Adrenal gland (tissue), 12 donors: ENCODE results near the gene DTD1. TPM values are rescaled to one million over a fixed set of nuclear protein-coding genes. Genes with fewer than 3 reads are reported as not detected.

Experiments used
- DNase-seq, 7 donors: peaks; one replicate each; pipeline ENCODE4 v3.0.0-alpha.2; 2019 to 2020
- H3K27ac ChIP-seq, 5 donors: fragments of 200-600 bp; sonication (generic) in 4 of 5; 1 replicate in 3 of 5; 2 replicates in 2 of 5; pipeline versions ENCODE4 v1.5.1 to v1.8.0; 2016 to 2020; ENCODE audit warnings: mild to moderate bottlenecking in 1 of 5
- H3K27me3 ChIP-seq: fragments of 200-600 bp; 2 replicates; pipeline ENCODE4 v1.8.0; 2021
- H3K36me3 ChIP-seq, 2 donors: fragments of 200-600 bp; replicated peaks in 1 of 2; 1 replicate in 1 of 2; 2 replicates in 1 of 2; pipeline versions ENCODE4 v1.5.1 to v1.8.0; 2018 to 2022
- H3K4me1 ChIP-seq, 2 donors: fragments of 200-600 bp; replicated peaks in 1 of 2; 1 replicate in 1 of 2; 2 replicates in 1 of 2; pipeline versions ENCODE4 v1.5.1 to v1.8.0; 2018 to 2021
- H3K4me3 ChIP-seq, 4 donors: fragments of 200-600 bp; sonication (generic) in 3 of 4; one replicate each; pipeline ENCODE4 v1.5.1; 2016 to 2018
- H3K9me3 ChIP-seq, 3 donors: fragments of 200-600 bp; sonication (generic) in 1 of 3; replicated peaks in 1 of 3; 1 replicate in 2 of 3; 2 replicates in 1 of 3; pipeline versions ENCODE4 v1.5.1 to v1.8.0; 2016 to 2021
- POLR2A ChIP-seq, 2 donors: fragments of 450-650 bp; IDR thresholded peaks; one replicate each; pipeline ENCODE4 v1.6.1; 2017; ENCODE audit warnings: antibody characterized with exemption in 2 of 2, mild to moderate bottlenecking in 2 of 2, moderate library complexity in 1 of 2
- WGBS, 4 donors: extraction: QIAGEN DNeasy Blood & Tissue Kit in 2 of 4; methylation state at CpG; one replicate each; pipeline versions ENCODE4 v1.1.5 to v1.1.7; 2013 to 2017; 5-methylcytosine and 5-hydroxymethylcytosine counted together
- intact Hi-C, 2 donors: fragments of 100-400 bp; cut with DNase I; formaldehyde crosslinking; loops; one replicate each; pipeline versions ENCODE4 v1.14.1 to v1.15.0; 2022 to 2023
- polyA plus RNA-seq, 3 donors: library from polyadenylated mRNA; stranded (reverse); fragments of 200-250 nt in 2 of 3; fragments of 350-450 nt in 1 of 3; fragmentation: Illumina TruSeq in 1 of 3; extraction: RNeasy Lipid Tissue Mini Kit (QIAGEN cat#74804) in 1 of 3; gene quantifications; one replicate each; pipeline ENCODE4 v1.2.3, GENCODE V29; 2013 to 2014
- total RNA-seq, 9 donors: library from RNA; depleted of rRNA in 4 of 9; stranded (reverse); fragments of >200 nt in 4 of 9; fragments of 120-200 nt in 1 of 9; fragmentation: NEBNext Ultra II Directional in 1 of 9; extraction: Animal tissue kit (Norgen Biotek cat#: 25700) in 1 of 9; gene quantifications; one replicate each; pipeline versions ENCODE4 v1.1.0 to v1.2.4, GENCODE V29; 2013 to 2023
- TF ChIP-seq, protein P1 (sequence below), 6 experiments: fragments of 450-650 bp in 4 of 6; fragments of 200-600 bp in 2 of 6; sonication (generic) in 1 of 6; IDR thresholded peaks; 1 replicate in 5 of 6; 2 replicates in 1 of 6; pipeline versions ENCODE4 v1.5.1 to v1.8.0; 2016 to 2021; ENCODE audit warnings: antibody characterized with exemption in 6 of 6, mild to moderate bottlenecking in 2 of 6, moderate library complexity in 1 of 6
- donor health status: healthy with polysubstance abuse.
- donor health status: Bipolar disorder and iron deficiency.
- donor health status: DM: yes; HTN: yes; CAD: no.
- donor health status: DM: no; HTN: no; CAD: no.
- donor health status: DM: no; HTN: no; CAD: no.
- donor health status: DM: yes; HTN: yes; CAD: no.

The DTD1 gene
- total and polyA plus RNA-seq, 12 donors = 9.5 to 38.9 (median 32.9) TPM

GRCh38 chr20:18662279-18663040 lies 74.6 kb downstream of the DTD1 start:
- Histone ChIP-seq H3K27me3 (no peaks in the 10 kb centered on the region), H3K27ac (no peak overlapping the region), H3K4me3 (no peak overlapping the region), H3K36me3 (no peaks in the 10 kb centered on the region), H3K4me1 (no peaks in the 10 kb centered on the region), H3K9me3 (no peaks in the 10 kb centered on the region)
- no peak for DNase-seq
- intact Hi-C loops = no loop called here
- WGBS, 4 donors = 84 to 94% (median 89%) methylated on average over 6 of the region's 6 CpGs
- TF ChIP-seq POLR2A (IDR thresholded peaks at IDR 0.05) = no peak
- TF ChIP-seq, protein P1, sequence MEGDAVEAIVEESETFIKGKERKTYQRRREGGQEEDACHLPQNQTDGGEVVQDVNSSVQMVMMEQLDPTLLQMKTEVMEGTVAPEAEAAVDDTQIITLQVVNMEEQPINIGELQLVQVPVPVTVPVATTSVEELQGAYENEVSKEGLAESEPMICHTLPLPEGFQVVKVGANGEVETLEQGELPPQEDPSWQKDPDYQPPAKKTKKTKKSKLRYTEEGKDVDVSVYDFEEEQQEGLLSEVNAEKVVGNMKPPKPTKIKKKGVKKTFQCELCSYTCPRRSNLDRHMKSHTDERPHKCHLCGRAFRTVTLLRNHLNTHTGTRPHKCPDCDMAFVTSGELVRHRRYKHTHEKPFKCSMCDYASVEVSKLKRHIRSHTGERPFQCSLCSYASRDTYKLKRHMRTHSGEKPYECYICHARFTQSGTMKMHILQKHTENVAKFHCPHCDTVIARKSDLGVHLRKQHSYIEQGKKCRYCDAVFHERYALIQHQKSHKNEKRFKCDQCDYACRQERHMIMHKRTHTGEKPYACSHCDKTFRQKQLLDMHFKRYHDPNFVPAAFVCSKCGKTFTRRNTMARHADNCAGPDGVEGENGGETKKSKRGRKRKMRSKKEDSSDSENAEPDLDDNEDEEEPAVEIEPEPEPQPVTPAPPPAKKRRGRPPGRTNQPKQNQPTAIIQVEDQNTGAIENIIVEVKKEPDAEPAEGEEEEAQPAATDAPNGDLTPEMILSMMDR (IDR thresholded peaks at IDR 0.05) = no peak

DNA sequence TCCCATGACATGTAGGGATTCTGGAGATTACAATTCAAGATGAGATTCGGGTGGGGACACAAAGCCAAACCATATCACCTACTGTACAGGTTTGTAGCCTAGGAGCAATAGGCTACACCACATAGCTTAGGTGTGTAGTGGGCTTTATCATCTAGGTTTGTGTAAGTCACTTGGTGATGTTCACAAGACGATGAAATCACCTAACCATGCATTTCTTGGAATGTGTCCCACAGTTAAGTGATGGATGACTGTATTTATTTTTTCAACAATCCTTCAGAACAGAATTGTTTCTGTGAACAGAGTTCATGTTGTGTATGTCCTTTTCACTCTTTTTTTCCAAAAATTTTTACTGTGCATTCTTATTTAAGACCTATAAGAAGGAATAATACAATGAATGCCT lies 76.1 kb downstream of the DTD1 start:
- Histone ChIP-seq H3K4me3 (no peak overlapping the region), H3K27me3 (no peaks in the 10 kb centered on the region), H3K36me3 (no peaks in the 10 kb centered on the region), H3K4me1 (no peaks in the 10 kb centered on the region), H3K27ac (no peak overlapping the region), H3K9me3 (no peaks in the 10 kb centered on the region)
- DNase-seq = no peak
- no peak for TF ChIP-seq POLR2A (IDR thresholded peaks at IDR 0.05)
- TF ChIP-seq, protein P1 (IDR thresholded peaks at IDR 0.05) = no peak
- intact Hi-C loops = no loop called here
- WGBS, 4 donors = 70 to 87% (median 75%) methylated on average over 2 of the region's 2 CpGs

- Histone ChIP-seq H3K27me3 (no peaks in the 10 kb centered on the region), H3K36me3 (no peaks in the 10 kb centered on the region), H3K27ac (no peak overlapping the region), H3K9me3 (no peaks in the 10 kb centered on the region), H3K4me1 (no peaks in the 10 kb centered on the region), H3K4me3 (no peak overlapping the region)
- TF ChIP-seq, protein P1 (IDR thresholded peaks at IDR 0.05) = no peak
- TF ChIP-seq POLR2A (IDR thresholded peaks at IDR 0.05) = no peak
- intact Hi-C loops = no loop called here
- 83 to 100% (median 91%) methylated on average over 1 to 2 of the region's 2 CpGs for WGBS, 4 donors
- DNase-seq = no peak
Observed at GRCh38 chr20:18665135-18665534, 77.3 kb downstream of the DTD1 start.

GRCh38 chr20:18666803-18667415 lies 79.1 kb downstream of the DTD1 start:
- intact Hi-C loops = no loop called here
- DNase-seq = peak in 1 of 7 donors; percentile 58
- 78 to 86% (median 82%) methylated on average over 8 to 9 of the region's 9 CpGs for WGBS, 4 donors
- no peaks in the 10 kb centered on the region for H3K4me1 ChIP-seq
- H3K36me3 ChIP-seq = no peaks in the 10 kb centered on the region
- no peaks in the 10 kb centered on the region for H3K9me3 ChIP-seq
- H3K27me3 ChIP-seq = no peaks in the 10 kb centered on the region
- TF ChIP-seq, protein P1 (IDR thresholded peaks at IDR 0.05) = no peak
- TF ChIP-seq POLR2A (IDR thresholded peaks at IDR 0.05) = no peak
- H3K4me3 ChIP-seq = no peak overlapping the region
- H3K27ac ChIP-seq = no peak overlapping the region
